Colonic mucosa (tissue), 4 donors: ENCODE results near the gene SH3BP2. TPM values are rescaled to one million over a fixed set of nuclear protein-coding genes. Genes with fewer than 3 reads are reported as not detected.

Experiments used
- DNase-seq: peaks from one replicate; pipeline ENCODE4 v3.0.0-alpha.2; 2020
- H3K27ac ChIP-seq: fragments of 200-600 bp; one replicate; pipeline ENCODE4 v1.8.0; 2021
- H3K27me3 ChIP-seq: fragments of 200-600 bp; one replicate; pipeline ENCODE4 v1.8.0; 2021
- H3K36me3 ChIP-seq: fragments of 200-600 bp; one replicate; pipeline ENCODE4 v1.8.0; 2021
- H3K4me1 ChIP-seq: fragments of 200-600 bp; one replicate; pipeline ENCODE4 v1.8.0; 2021; ENCODE audit warnings: mild to moderate bottlenecking
- H3K4me3 ChIP-seq: fragments of 200-600 bp; one replicate; pipeline ENCODE4 v1.8.0; 2021
- H3K9ac ChIP-seq, 2 donors: one replicate each; pipeline ENCODE4 v1.7.0; 2013; ENCODE audit warnings: control low read depth in 2 of 2, low read depth in 2 of 2, low read length in 2 of 2
- H3K9me3 ChIP-seq: fragments of 200-600 bp; one replicate; pipeline ENCODE4 v1.8.0; 2021
- CTCF ChIP-seq: fragments of 200-600 bp; IDR thresholded peaks from one replicate; pipeline ENCODE4 v1.8.0; 2022; ENCODE audit warnings: antibody characterized with exemption, mild to moderate bottlenecking
- intact Hi-C: fragments of 100-400 bp; cut with DNase I; formaldehyde crosslinking; loops from one replicate; pipeline ENCODE4 v1.14.1; 2022
- total RNA-seq, 2 donors: library from RNA; stranded (reverse); fragmentation: NEBNext Ultra II Directional in 1 of 2; extraction: Animal tissue kit (Norgen Biotek cat#: 25700) in 1 of 2; gene quantifications; one replicate each; pipeline ENCODE4 v1.2.1, GENCODE V29; 2021
- donor health status: healthy.
- donor health status: DM: no; HTN: no; CAD: no.
- donor health status: DM: no; HTN: no; CAD: no.

The SH3BP2 gene
- total RNA-seq, 2 donors from 2014 or later: 62.2 to 70.8 TPM

GRCh38 chr4:2797545-2798305 lies 4.8 kb downstream of the SH3BP2 start:
- H3K4me1 ChIP-seq: peaks cover 58% of the 10 kb centered on the region
- H3K36me3 ChIP-seq: no peaks in the 10 kb centered on the region
- no peaks in the 10 kb centered on the region for H3K27me3 ChIP-seq
- intact Hi-C loops: no loop called here
- no peaks in the 10 kb centered on the region for H3K9me3 ChIP-seq
- peak; percentile 22 for DNase-seq
- no peak for TF ChIP-seq CTCF
- H3K9ac ChIP-seq: peak overlapping the region in 1 of 2 donors; percentile 52
- H3K27ac ChIP-seq: peak overlapping the region; percentile 73
- H3K4me3 ChIP-seq: no peak overlapping the region

- Histone ChIP-seq H3K27ac (peak overlapping the region; percentile 73), H3K4me3 (no peak overlapping the region), H3K27me3 (no peaks in the 10 kb centered on the region), H3K36me3 (no peaks in the 10 kb centered on the region), H3K4me1 (peaks cover 61% of the 10 kb centered on the region), H3K9me3 (no peaks in the 10 kb centered on the region), H3K9ac (peak overlapping the region; percentile 40 to 58)
- DNase-seq: peak; percentile 85
- intact Hi-C loops: no loop called here
- no peak for TF ChIP-seq CTCF
Observed at GRCh38 chr4:2798399-2799223, 5.7 kb downstream of the SH3BP2 start.

GRCh38 chr4:2799224-2799911 lies 6.5 kb downstream of the SH3BP2 start:
- Histone ChIP-seq H3K9me3 (no peaks in the 10 kb centered on the region), H3K27ac (peak overlapping the region; percentile 73), H3K4me3 (no peak overlapping the region), H3K27me3 (no peaks in the 10 kb centered on the region), H3K4me1 (peaks cover 59% of the 10 kb centered on the region), H3K36me3 (no peaks in the 10 kb centered on the region), H3K9ac (peak overlapping the region; percentile 40 to 58)
- intact Hi-C loops: no loop called here
- DNase-seq: peak; percentile 27
- TF ChIP-seq CTCF: no peak

GRCh38 chr4:2799971-2800690 lies 7.2 kb downstream of the SH3BP2 start:
- DNase-seq: peak; percentile 21
- Histone ChIP-seq H3K4me1 (peaks cover 62% of the 10 kb centered on the region), H3K9ac (peak overlapping the region; percentile 57 to 58)

More at GRCh38 chr4:2799971-2800690, 7.2 kb downstream of the SH3BP2 start:
- no peak for TF ChIP-seq CTCF
- intact Hi-C loops: no loop called here
- H3K27me3 ChIP-seq: no peaks in the 10 kb centered on the region
- peak overlapping the region; percentile 73 for H3K27ac ChIP-seq
- H3K36me3 ChIP-seq: no peaks in the 10 kb centered on the region
- H3K9me3 ChIP-seq: no peaks in the 10 kb centered on the region
- no peak overlapping the region for H3K4me3 ChIP-seq
